Measurements from ENCODE around the gene POR.

Gene POR

DNA sequence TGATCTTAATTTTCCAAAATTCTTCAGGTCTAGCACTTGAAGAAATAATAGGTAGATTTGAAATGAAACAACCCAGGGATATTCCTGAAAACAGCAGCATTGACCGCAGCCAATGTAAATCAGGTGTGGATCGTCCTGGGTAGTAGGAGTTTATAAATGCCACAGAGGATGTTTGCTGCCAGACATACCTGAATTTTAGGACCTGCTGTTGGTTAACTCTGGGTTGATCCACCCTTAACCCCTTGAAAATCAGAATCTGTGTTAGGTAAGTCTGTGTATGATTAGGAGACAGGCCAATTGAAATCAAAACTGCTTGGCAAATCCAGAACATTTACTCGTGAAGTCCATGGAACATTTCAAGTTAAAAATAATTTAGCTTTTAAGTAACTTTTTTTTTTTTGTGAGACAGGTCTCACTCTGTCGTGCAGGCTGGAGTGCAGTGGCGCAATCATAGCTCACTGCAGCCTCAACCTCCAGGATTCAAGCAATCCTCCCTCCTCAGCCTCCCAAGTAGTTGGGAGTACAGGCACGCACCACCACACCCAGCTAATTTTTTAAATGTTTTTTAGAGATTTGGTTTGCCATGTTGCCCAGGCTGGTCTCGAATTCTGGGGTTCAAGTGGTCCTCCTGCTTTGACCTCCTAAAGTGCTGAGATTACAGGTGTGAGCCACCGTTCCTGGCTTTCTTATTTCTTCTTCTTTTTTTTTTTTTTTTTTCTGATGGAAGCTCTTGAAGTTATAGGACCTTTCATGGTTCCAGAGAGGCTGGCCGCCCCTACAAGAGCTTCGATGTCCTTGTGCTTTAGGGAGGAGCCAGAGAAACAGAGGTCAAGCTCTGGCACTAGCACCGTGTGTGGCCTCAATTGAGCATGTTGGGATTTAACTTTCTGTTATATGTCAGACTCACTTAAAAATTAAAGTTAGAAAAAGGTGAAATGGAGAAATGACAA lies 2.0 kb downstream of the POR start:
- DNase-seq, result no peak

DNA sequence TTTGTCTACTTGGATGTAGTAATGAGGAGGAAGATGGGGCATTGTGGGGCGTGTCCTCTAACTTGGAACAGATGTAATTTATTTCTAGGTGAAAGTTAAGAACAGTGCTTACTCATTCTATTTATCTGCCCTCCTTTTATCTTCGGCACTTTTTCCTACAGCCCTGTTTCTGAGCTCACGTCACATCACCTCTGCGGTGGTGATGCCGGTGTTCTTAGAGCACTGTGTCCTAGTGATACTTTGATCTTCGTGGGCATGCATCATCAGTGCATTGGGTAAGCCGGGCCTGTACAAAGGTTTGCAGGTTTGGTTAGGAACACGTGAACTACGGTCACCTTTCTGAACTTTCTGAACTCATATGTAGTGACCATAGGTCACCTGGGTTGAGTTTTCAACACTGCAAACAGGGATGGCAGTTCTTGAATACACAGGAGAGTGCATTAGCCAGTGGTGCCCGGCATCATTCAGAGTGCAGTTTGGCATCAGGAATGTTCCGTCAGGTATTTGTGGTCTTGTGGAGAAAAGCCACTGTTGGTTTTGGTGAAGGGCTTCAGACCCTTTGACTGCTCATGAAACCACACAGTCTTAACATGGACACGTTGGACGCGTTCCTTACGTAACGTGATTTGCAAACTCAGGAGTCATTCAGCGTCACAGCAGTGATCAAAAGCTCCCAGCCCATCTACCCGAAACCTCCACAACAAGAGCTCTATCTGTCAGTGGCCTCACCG lies 5.6 kb downstream of the POR start:
- DNase-seq, result no peak

DNA sequence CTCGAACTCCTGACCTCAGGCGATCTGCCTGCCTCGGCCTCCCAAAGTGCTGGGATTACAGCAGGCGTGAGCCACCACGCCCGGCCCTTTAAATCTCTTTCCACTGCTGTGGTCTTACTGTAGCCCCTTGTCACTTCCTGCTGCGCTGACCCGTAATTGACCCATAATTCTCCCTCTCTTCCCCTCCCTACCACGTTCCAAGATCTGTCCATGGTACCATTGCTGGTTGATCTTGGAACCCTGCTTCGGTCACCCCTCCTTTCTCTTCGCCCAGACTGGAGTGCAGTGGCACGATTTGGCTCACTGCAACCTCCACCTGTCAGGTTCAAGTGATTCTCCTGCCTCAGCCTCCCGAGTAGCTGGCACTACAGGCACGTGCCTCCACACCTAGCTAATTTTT lies 6.5 kb downstream of the POR start:
- DNase-seq, result no peak

DNA sequence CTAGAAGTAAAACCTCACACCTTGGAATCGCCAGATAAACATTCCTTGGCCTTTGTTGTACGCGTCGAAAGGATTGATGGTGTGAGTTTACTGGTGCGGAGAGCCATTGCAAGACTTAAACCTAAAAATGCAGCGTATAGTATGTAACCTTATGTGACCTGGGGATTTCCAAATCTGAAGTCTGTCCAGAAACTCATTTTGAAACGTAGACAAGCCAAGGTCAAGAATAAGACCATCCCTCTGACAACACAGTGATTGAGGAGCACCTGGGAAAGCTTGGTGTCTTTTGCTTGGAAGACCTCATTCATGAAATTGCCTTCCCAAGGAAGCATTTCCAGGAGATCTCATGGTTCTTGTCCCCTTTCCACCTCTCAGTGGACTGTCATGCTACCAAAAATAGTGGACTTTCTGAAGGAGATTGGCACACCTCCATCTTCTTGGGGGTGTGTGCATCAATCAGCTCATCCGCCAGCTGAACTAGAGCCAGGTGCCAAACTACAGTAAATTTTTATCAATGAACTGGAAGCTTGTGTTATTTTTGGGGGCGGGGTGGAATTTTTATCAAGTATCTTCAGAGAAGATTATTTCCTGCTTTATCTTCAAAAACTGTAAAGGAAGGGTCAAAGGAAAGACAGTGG lies 8.1 kb downstream of the POR start:
- no peak for DNase-seq

DNA sequence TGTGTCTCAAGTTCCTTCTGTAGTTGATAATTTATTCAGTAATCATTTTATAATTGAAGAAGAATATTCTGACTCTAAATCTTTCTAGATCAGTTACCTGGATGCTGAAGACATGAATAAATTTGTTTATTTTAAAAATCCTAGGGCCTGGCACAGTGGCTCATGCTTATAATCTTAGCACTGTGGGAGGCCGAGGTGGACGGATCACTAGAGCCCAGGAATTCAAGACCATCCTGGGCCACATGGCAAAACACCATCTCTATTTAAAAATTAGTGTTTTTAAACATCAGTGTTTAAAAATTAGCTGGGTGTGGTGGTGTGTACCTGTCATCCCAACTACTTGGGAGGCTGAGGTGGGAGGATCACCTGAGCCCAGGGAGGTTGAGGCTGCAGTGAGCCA lies 9.3 kb downstream of the POR start:
- DNase-seq, result no peak

DNA sequence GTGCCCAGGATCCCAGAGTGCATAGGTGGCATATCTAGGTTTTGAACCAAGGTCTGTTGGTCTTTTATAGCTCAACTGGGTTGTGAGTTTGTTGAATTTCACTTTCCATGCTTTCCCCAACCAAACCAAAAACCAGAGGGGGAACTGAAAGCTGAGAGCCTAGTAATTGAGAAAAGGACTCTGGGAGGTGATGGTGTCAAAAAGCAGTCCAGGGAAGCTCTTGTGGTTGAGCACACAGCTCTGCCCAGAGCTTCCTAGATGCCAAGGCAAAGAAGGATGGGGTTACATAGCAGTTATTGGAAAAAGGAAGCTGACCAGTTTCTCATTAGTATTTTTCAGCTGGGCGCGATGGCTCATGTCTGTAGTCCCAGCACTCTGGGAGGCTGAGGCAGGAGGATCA lies 9.9 kb downstream of the POR start:
- no peak for DNase-seq

DNA sequence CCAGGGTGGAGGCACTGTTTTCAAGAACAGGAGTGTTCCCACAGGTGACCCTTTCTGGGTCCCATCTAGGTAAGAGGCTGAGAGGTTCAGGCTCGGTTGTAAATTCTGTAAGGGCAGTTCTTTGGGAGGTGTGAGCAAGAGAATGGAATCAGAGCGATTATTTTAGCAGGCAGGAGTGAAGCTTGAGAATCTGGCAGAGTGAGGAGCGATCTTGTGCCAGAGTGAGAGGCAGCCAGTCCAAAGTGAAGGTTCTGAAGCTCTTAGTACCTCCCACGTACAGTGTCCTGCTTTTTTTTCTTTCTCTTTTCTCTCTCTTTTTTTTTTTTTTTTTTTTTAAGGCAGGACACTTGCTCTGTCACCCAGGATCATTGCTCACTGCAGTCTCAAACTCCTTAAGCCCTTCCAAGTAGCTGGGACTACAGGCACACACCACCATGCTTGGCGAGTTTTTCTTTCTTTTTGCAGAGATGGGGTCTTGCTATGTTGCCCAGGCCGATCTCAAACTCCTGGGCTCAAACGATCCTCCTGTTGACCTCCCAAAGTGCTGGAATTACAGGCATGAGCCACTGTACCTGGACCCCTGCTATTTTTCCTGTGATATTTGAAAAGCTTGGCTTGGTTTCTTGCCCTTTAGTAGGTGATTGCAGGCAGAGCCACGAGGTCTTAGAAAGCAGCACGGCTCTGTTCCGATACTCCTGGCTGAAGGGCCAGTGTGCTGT lies 10.9 kb downstream of the POR start:
- no peak for DNase-seq

DNA sequence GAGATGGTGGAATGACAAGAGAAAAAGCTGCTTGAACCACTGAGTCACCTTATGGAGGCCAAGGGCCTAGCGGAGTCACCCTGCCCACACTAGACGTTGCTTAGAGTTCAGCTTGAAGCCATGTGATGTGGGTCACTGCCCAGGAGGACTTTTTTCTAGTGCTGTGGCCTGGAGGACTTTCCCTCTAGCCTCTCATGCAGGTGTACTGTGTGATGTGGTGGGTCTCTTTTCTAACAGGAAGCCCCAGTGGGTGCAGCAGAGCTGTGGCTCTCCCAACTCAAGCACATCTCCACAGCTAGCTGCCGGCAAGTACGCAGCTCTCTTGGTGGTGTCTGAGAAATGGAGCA lies 13.6 kb downstream of the POR start:
- DNase-seq, result peak; percentile 59

DNA sequence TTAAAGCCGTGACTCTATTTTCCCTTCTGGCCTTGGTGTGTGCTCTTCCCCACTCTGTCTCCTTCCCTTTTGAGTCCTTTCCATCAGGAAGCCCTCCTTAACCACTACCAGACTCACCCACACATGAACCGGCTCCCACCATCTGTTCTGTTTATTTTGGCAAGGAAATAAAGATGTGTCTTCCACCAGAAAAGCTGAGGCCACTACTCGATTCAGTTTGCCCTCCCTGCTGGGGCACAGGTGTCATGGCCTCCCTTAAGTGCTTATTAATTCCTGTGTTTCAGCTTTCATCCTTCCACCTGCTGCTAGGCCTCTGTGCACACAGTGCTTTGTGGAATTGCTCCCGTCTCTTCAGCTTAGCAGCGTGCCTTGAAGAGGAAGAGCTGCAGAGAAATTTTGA lies 16.7 kb downstream of the POR start:
- no peak for DNase-seq

DNA sequence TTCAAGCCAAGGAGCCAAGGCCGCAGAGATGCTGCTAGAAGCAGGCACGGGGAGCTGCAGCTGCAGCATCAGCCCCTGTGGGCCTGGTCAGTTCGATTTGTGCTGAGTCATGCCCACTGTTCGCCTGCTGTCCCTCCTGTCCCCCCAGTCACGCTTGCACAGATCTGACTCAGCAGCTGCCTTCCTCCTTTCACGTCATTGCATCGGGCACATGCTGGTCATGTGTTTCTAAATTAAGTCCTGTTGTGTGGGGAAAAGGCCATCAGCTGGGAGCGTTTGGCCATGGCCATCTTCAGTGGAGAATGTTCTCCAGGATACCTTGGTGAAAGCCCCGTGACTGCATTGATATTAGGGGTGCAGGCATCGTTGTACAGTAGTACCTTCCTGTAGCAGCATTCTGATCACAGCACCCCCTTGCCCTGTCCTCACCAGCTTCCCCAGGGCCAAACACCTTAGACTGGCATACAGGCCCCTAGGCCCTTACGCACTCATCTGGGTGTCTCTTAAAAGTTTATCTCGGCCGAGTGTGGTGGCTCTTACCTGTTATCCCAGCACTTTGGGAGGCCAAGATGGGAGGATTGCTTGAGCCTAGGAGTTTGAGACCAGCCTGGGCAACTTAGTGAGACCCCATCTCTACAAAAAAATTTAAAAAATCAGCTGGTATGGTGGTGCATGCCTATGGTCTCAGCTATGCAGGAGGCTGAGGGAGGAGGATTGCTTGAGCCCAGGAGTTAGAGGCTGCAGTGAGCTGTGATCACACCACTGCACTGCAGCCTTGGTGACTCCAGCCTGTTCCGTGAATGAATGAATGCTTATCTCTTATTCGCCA lies 23.2 kb downstream of the POR start:
- no peak for DNase-seq

DNA sequence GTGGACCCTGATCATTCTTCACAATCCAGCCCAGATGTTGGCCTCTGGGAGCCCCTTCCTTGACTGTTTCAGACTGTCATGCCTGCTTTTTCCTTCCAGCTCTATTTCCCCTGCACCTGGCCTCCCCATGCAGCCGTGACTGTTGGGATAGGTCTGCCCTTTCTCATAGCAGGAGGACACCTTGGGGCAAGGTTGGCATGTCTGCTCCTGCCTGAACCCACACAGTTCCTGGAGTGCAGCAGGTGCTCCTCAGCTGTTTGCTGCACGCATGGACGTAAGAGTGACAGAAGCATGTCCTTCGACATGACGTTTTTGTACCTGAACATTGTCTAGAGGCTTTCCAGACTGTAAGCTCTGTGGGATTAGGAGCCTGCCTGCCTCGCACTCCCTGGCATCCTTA lies 24.0 kb downstream of the POR start:
- no peak for DNase-seq

DNA sequence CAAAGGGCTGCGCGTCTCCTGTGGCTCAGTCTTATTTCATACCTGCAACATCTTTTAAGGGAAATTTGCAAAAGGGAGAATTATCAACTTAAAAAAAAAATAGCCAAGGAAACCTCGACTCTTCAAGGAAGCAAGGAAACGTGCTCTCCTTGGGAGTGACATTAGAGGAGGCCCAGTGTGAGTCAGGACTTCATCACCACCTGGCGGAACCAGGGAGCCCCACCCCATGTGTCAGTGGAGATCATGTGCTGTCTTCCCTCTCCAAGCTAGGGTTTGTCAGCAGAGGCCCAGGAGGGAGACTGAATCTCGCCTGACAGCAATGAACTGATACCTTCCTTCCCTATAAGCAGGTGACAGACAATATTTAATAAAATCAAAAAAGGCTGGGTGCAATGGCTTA lies 28.9 kb downstream of the POR start:
- DNase-seq, result no peak

DNA sequence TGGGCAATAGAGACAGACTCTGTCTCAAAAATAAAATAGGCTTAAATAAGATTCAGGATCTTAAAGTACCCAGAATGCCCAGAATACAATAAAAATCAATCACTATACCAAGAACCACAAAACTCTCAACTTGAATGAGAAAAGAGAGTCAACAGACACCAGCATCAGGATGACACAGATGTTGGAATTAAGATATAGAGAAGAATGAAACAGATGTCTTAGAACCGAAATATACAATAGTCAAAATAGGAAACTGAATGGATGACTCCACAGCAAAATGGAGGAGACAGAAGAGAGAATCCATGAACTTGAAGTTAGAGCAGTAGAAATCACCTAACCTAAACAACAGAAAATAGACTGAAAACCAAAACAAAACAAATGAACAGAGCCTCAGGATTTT lies 29.6 kb downstream of the POR start:
- no peak for DNase-seq

DNA sequence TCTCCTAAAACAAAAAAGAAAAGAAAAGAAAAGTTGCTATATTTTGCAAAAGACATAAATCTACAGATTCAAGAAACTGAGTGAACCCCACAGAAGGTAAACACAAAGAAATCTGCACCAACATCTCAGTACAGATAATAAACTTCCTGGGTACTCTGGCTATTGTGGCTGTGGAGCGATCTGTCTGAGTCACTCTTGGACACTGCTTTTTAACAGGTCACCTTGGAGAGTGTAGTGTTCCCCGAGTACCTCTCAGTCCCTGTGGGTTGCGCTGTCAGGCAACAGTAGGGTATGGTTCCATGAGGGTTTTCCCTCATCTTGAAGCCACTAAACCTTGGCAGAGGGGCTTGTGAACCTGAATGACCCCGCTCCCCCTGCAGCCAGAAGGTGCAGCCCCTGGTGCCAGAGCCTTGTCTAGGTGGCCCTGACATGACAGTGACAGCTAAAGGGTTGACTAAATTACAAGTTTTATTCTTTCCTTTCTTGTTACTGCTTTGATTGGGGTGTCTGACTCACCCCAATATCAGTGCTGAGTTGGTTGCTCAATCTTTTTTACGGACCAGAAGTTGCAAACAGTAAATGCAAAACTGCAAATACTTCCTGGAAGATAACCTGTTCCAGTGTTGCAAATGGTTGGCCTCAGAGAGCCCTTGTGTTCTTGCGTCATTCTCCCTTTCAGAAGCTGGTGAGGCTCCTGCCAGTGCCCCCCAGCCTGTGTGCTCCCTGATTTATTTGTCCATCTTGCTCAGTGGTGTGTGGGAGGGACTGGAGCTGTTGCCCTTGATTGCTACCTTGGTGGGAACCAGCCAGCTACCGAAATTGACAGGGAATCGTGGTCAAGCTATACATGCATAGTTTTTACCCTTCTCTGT lies 30.6 kb downstream of the POR start:
- DNase-seq, result no peak

DNA sequence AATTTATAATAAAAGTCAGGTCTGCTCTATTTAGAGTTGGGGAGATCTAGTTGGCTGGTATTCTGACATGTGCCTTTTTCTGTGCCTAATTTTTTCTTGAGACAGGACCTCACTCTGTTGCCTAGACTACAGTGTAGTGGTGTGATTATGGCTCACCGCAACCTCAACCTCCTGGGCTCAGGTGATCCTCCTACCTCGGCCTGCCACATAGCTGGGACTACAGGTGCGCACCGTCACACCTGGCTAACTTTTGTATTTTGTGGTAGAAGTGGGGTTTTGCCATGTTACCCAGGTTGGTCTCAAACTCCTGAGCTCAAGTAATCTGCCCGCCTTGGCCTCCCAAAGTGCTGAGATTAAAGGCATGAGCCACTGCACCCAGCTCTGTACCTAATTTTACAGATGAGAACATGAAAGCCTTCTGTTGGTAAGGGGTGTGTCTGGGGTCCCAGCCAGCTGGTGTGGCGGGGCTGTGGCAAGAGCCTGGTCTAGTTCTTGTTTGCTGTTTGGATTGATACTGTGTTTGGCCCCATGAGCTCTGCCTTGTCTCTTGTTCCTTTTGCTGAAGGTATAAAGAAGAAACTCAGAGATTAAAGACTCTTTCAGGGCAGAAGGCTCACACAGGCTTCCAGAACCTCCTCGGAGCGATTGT lies 31.4 kb downstream of the POR start:
- no peak for DNase-seq

DNA sequence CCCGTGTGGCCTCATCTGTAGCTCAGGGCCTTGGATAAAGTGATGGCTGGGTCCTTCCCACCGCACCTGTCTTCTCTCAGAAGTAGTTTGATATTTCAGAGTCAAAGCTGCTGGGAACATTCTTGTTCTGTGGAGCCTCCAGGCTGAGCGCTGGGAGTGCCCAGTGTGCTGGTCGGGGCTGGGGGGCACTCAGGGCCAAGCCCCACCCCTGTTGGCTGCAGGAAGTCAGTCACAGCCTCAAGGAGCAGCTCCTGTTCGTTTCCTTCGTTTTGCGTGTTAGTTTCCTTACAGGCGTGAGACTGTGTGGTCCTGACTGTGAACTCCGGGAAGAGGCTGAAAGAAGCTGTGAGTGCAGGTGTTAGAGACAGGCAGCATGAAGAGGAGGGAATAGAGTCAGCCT lies 33.2 kb downstream of the POR start:
- no peak for DNase-seq

DNA sequence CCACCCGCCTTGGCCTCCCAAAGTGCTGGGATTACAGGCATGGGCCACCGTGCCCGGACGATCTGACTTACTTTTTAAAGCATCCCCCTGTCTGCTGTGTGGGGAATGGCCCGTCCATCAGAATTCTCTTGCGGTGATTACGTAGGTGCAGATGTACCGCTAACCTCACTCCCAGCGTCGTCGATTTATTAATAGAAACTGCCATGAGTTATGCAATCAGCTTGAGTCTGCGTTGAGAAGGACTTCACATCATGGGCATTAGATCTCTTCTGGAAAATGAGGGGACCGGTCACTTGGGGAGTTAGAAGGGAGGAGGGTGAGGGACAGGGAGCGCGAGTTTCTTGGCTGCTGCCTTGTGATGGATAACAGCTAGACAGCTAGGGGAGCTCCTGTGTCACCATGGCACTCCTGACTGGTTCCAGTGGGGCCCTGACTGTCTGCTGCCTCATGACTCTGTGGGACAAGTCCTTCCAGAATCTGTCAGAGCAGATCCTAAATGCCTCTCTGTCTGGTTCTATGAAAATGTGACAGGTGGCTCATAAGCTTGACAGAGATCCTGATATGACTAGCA lies 35.2 kb downstream of the POR start:
- DNase-seq, result no peak

DNA sequence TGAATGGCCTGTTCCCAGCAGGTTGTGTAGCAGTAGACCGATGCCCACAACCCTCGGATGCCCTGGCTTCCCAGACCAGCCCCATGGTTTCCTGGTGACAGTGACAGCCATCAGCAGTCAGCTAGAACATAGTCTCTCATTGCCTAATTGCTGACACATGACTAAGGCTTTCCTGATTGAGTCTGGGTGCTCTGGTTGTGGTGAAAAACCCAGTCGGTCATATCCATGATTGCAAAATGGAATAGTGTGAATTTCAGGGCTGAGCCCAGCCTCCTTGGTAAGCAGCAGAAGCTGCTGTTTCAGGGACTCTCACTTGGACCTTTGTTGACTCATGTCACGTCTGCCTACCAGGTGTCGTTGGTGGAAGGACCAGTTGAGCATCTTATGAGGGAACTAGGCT lies 36.6 kb downstream of the POR start:
- DNase-seq, result no peak

DNA sequence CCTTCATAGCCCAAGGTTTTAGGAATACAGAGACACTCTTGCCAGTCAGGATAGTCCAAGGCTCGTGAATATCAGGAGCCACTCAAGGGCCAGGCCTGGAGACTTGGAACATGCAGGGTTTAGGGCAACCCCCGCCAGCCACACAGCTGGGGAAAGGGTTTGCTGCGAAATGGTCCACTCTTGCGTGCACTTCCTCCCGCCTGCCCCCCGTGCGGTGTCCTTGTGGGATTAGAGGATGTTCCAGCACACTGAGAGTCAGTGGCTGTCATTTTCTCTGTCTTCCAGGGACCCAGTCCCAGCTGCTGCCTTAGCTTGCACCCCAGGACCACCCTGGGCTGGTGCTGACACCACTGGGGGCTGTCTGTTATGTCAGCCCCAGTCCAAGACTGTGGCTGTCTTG lies 38.5 kb downstream of the POR start:
- no peak for DNase-seq

DNA sequence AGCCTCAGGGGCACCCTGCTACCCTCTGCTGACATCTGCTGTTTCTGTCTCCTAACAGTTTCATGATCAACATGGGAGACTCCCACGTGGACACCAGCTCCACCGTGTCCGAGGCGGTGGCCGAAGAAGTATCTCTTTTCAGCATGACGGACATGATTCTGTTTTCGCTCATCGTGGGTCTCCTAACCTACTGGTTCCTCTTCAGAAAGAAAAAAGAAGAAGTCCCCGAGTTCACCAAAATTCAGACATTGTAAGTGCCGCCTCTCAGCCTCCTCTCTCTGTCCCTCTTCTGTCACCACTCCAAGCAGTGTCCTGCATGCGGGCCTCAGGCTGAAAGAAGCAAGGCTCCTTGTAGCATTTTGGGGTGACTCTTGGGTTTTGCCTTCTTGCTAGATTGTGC lies 39.0 kb downstream of the POR start:
- no peak for DNase-seq

Measured in activated CD8-positive, alpha-beta memory T cell treated with anti-CD3 and anti-CD28 coated beads for 24 hours (primary cell).